Adipocyte (in vitro differentiated cells): ENCODE results near the gene EYA2.
"Not testable (repeated sequence)": the region's sequence is repeated elsewhere in the genome, so short reads cannot be mapped to it uniquely, and the experiment has no call there.

ENCODE experiments used
- DNase-seq: peaks from one replicate; pipeline ENCODE4 v3.0.0-alpha.2; 2015; ENCODE audit warnings: low read depth
- H3K27me3 ChIP-seq: replicated peaks from 2 replicates; pipeline ENCODE4 v1.7.0; 2013; ENCODE audit warnings: mild to moderate bottlenecking, low read length, moderate library complexity; ENCODE audit not compliant: control insufficient read depth, insufficient read depth
- H3K36me3 ChIP-seq: 2 replicates; pipeline ENCODE4 v1.7.0; 2013; ENCODE audit warnings: low read length, mild to moderate bottlenecking, moderate library complexity; ENCODE audit not compliant: control insufficient read depth, insufficient read depth, severe bottlenecking
- H3K4me1 ChIP-seq: 2 replicates; pipeline ENCODE4 v1.7.0; 2013; ENCODE audit warnings: mild to moderate bottlenecking, low read length, moderate library complexity; ENCODE audit not compliant: control insufficient read depth, insufficient read depth
- H3K4me3 ChIP-seq: 2 replicates; pipeline ENCODE4 v1.7.0; 2013; ENCODE audit warnings: mild to moderate bottlenecking, low read length, moderate library complexity
- H3K9ac ChIP-seq: 2 replicates; pipeline ENCODE4 v1.7.0; 2013; ENCODE audit warnings: mild to moderate bottlenecking, low read length, moderate library complexity
- H3K9me3 ChIP-seq: 2 replicates; pipeline ENCODE4 v1.7.0; 2013; ENCODE audit warnings: mild to moderate bottlenecking, low read length, moderate library complexity; ENCODE audit not compliant: control insufficient read depth

The EYA2 gene

GRCh38 chr20:47174456-47175243, 280.0 kb downstream of the EYA2 start:
- no peaks in the 10 kb centered on the region for H3K9me3 ChIP-seq
- peaks cover 8% of the 10 kb centered on the region for H3K27me3 ChIP-seq
- H3K36me3 ChIP-seq = peaks cover 5% of the 10 kb centered on the region
- no peak for DNase-seq
- H3K4me3 ChIP-seq = no peak overlapping the region
- H3K4me1 ChIP-seq = peaks cover 12% of the 10 kb centered on the region
- no peak overlapping the region for H3K9ac ChIP-seq

GRCh38 chr20:47175493-47175892, 280.9 kb downstream of the EYA2 start:
- Histone ChIP-seq H3K4me1 (peaks cover 12% of the 10 kb centered on the region), H3K4me3 (no peak overlapping the region), H3K27me3 (peaks cover 8% of the 10 kb centered on the region), H3K9ac (no peak overlapping the region), H3K9me3 (no peaks in the 10 kb centered on the region), H3K36me3 (peaks cover 6% of the 10 kb centered on the region)
- DNase-seq = no peak

GRCh38 chr20:47176217-47176616, 281.6 kb downstream of the EYA2 start:
- not testable (repeated sequence) for H3K9me3 ChIP-seq, DNase-seq, H3K36me3 ChIP-seq, H3K27me3 ChIP-seq, H3K9ac ChIP-seq, H3K4me3 ChIP-seq, H3K4me1 ChIP-seq

- no peak overlapping the region for H3K4me3 ChIP-seq
- no peak overlapping the region for H3K9ac ChIP-seq
- H3K4me1 ChIP-seq = no peaks in the 10 kb centered on the region
- DNase-seq = no peak
- H3K9me3 ChIP-seq = no peaks in the 10 kb centered on the region
- peaks cover 4% of the 10 kb centered on the region for H3K36me3 ChIP-seq
- peaks cover 8% of the 10 kb centered on the region for H3K27me3 ChIP-seq
These were observed 283.6 kb downstream of the EYA2 start for GRCh38 chr20:47178277-47178676.

GRCh38 chr20:47178851-47179250, 284.2 kb downstream of the EYA2 start:
- Histone ChIP-seq H3K4me3 (no peak overlapping the region), H3K9me3 (no peaks in the 10 kb centered on the region), H3K9ac (no peak overlapping the region), H3K27me3 (peaks cover 8% of the 10 kb centered on the region), H3K4me1 (no peaks in the 10 kb centered on the region), H3K36me3 (peaks cover 4% of the 10 kb centered on the region)
- no peak for DNase-seq

GRCh38 chr20:47179267-47179666, 284.6 kb downstream of the EYA2 start:
- DNase-seq = no peak
- peaks cover 5% of the 10 kb centered on the region for H3K27me3 ChIP-seq
- peaks cover 4% of the 10 kb centered on the region for H3K36me3 ChIP-seq
- no peak overlapping the region for H3K4me3 ChIP-seq
- no peaks in the 10 kb centered on the region for H3K9me3 ChIP-seq
- H3K9ac ChIP-seq = no peak overlapping the region
- no peaks in the 10 kb centered on the region for H3K4me1 ChIP-seq

GRCh38 chr20:47181056-47181862, 286.6 kb downstream of the EYA2 start:
- Histone ChIP-seq H3K4me1 (no peaks in the 10 kb centered on the region), H3K4me3 (no peak overlapping the region), H3K9me3 (no peaks in the 10 kb centered on the region), H3K9ac (no peak overlapping the region), H3K36me3 (peaks cover 4% of the 10 kb centered on the region), H3K27me3 (no peaks in the 10 kb centered on the region)
- peak; percentile 43 for DNase-seq

GRCh38 chr20:47183367-47183766, 288.7 kb downstream of the EYA2 start:
- Histone ChIP-seq H3K4me3 (no peak overlapping the region), H3K9me3 (no peaks in the 10 kb centered on the region), H3K36me3 (peaks cover 4% of the 10 kb centered on the region), H3K9ac (no peak overlapping the region), H3K27me3 (peaks cover 2% of the 10 kb centered on the region), H3K4me1 (no peaks in the 10 kb centered on the region)
- no peak for DNase-seq

- no peak for DNase-seq
- H3K9ac ChIP-seq = no peak overlapping the region
- no peaks in the 10 kb centered on the region for H3K36me3 ChIP-seq
- H3K4me1 ChIP-seq = no peaks in the 10 kb centered on the region
- peaks cover 14% of the 10 kb centered on the region for H3K27me3 ChIP-seq
- H3K9me3 ChIP-seq = no peaks in the 10 kb centered on the region
- H3K4me3 ChIP-seq = no peak overlapping the region
These were observed 293.0 kb downstream of the EYA2 start for GRCh38 chr20:47187450-47188195.

- Histone ChIP-seq H3K9me3 (no peaks in the 10 kb centered on the region), H3K4me3 (no peak overlapping the region), H3K9ac (no peak overlapping the region), H3K4me1 (no peaks in the 10 kb centered on the region), H3K36me3 (no peaks in the 10 kb centered on the region), H3K27me3 (peaks cover 14% of the 10 kb centered on the region)
- no peak for DNase-seq
These were observed 293.9 kb downstream of the EYA2 start for GRCh38 chr20:47188540-47188939.

GRCh38 chr20:47189060-47189459, 294.4 kb downstream of the EYA2 start:
- Histone ChIP-seq H3K36me3 (no peaks in the 10 kb centered on the region), H3K27me3 (peaks cover 14% of the 10 kb centered on the region), H3K9ac (no peak overlapping the region), H3K4me1 (no peaks in the 10 kb centered on the region), H3K9me3 (no peaks in the 10 kb centered on the region), H3K4me3 (no peak overlapping the region)
- no peak for DNase-seq
